Right lobe of liver (tissue), 4 donors: Measurements from ENCODE around the gene TBC1D2B.

ENCODE experiments used
- CTCF ChIP-seq, 4 donors: fragments of 200-600 bp in 3 of 4; fragments of 450-650 bp in 1 of 4; IDR thresholded peaks; one replicate each; pipeline versions ENCODE4 v1.5.1 to v1.8.0; 2016 to 2022; ENCODE audit warnings: antibody characterized with exemption in 4 of 4, mild to moderate bottlenecking in 2 of 4
- POLR2A ChIP-seq: fragments of 450-650 bp; IDR thresholded peaks from one replicate; pipeline ENCODE4 v1.6.1; 2017; ENCODE audit warnings: antibody characterized with exemption, mild to moderate bottlenecking
- donor health status: DM: no; HTN: no; CAD: no.
- donor health status: DM: no; HTN: no; CAD: no.
- donor health status: DM: no; HTN: yes; CAD: no.

GRCh38 chr15:78037328-78037727, 40.2 kb downstream of the TBC1D2B start:
- TF ChIP-seq CTCF (IDR thresholded peaks at IDR 0.05) (no peak), POLR2A (no peak)
